ENCODE data around the gene CCNQ.

Gene CCNQ

DNA sequence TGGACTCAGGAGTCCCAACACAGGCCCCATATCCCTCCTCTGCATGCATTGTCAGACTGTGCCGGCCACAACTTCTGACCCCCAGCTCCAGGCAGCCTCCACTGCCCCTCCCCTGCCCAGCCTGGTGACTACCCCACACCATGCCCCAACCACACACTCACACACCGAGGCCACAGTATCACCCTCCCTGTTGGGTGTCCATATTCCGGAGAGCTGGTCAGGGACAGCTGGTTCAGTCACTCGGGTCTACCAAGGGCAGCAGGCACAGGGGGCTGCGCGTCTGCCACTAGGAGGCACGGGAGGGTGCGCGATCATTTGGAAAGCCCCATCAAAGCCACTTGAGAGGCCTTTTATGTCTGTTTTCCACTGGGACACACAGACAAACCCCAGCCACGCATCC lies 26.3 kb downstream of the CCNQ start:
- FAIRE-seq: no peak

DNA sequence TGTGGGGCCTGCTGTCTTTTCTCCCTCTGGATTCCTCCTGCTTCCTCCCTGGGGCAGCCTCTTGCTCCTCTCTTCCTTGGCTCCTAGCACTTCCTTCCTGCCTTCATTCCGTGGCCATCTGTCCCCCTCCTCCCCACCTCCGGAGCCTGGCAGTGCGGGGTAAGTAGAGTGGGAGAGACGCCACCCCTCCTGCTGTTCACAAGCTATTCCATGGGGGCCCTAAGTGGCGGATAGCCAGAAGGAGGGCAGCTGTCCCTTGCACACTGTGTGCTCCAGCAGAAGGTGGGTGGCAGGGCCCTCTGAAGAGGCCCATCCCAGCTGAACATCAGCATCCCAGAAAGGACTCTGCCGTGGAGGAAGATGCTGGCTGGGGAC lies 27.4 kb downstream of the CCNQ start:
- FAIRE-seq: no peak

DNA sequence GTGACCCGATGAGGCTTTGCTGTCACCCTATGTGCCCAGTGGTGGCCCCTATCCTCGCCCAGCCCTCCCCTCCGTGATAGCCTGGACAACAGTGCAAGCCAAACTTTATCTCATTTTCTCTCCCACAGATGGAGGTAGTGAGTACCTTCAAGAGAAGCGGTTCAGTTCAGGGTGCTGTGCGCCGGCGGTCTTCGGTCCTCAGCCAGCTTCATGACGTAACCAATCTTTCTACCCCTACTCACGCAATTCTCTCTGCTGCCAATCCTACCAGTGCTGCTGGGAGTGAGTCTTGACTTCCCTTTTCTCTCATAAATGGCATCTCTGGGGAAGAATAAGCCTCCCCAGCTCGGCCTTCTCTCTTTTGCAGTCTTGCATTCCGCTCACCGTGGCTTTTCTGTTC lies 29.5 kb downstream of the CCNQ start:
- no peak for FAIRE-seq

DNA sequence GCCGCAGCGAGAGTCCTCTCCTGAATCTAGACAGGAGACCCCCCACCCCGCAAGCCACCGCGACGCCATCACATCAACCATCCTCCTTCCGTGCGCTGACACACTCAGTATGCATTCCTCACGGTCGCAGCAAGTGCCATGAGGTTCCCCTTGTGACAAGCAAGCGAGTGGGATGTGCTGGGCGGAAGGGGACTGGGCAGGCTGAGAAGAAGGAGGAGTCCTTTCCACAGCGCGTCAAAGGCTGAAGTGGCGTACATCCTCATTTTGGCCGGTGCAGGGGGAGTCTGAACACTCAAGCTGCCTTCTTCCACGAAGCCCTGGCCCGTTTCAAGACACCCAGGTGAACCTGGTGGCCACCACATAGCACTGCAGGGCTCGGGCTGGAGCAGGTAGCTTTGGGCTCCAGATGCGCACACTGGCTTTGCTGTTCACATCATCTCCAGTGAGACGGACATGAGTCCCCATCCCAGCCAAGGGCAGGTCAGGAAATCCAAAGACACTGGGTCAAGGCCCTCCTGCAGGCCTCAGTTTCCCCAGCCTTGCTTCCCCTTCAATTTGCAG lies 30.4 kb downstream of the CCNQ start:
- no peak for FAIRE-seq

DNA sequence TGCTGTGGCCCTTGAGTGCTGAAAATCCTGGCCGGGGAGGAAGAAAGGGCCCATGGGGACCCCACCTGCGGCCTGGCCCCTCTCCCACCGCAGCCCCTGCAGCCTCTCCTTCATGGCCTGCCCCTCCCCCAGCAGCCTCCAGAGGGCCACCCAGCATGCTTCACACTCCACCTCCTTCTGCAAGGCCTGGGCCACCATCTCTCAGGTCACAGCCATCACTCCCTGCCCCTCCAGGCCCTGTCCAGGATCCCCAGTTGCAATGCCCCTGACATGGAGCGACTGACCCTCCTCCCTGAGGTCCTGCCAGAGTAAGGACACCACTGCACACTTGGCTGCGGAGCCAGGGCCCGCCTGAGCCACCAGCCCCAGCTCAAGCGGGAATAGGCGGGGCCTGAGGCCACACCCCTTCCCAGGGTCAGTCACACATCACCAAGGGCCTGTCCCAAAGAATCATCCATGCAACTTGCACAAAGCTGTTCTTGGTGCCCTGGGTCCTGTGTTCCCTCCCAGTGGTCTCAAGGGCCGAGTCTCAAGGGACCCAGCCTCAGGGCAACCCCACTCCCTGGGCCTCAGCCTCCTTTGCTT lies 32.9 kb downstream of the CCNQ start:
- FAIRE-seq: no peak

DNA sequence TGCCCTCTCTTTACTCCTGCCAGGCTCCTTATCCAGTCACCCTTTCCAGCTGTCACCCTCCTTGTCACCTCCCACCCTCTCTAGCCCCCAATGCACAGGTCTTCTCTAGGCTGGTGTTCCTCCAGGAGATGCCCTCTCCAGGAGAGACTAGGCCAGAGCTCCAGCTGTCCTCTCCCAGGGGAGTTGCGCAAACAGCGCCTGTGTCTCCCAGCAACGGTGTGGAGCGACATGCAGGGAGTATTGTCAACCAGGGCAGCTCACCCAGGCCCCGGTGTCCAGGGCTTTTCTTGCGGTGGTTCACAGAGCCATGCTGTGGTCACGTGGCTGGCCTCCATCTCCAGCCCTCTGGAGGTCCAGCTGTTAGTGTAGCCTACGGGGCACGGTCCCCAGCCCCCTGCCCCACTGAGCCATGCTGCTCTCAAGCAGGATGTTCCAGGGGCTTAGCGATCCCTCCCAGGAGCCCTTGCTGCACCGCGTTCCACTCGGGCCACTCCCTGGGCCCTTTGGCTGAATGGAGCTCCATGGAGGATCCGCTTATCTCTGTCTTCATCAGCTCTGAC lies 34.8 kb downstream of the CCNQ start:
- no peak for FAIRE-seq

DNA sequence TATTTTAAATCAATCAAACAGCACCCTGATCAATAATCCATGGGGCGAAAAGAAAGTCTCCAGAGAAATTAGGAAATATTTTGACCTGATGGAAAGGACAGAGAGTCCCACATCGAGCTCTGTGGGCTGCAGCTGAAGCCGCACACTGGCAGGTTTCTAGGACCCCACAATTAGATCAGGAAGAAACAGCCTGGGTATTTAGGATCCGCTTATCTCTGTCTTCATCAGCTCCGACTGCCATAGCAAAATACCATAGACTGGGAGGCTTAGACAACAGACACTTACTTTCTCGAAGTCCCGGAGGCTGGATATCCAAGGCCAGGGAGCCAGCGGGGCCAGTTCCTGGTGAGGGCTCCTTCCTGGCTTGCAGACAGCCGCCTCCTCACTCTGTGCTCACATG lies 36.4 kb downstream of the CCNQ start:
- FAIRE-seq: no peak

DNA sequence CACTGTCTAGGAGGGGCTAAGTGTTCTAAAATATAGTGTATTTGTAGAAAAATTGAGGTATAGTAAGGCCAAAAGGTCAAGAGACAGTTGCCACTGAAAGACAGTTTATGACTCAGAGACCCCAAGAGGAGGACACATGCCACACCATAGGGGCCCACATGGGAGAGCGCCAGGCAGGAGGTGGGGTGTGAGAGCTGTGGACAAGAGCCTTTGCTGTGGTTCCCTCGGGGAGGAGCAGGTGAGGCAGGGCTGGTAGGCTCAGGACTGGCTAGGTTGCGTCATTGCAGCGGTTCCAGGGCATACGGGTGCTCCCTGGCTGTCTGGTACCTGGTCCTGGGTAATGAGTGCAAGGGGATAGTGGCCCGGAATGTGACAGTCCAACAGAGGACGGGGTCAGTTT lies 37.6 kb downstream of the CCNQ start:
- FAIRE-seq: no peak

DNA sequence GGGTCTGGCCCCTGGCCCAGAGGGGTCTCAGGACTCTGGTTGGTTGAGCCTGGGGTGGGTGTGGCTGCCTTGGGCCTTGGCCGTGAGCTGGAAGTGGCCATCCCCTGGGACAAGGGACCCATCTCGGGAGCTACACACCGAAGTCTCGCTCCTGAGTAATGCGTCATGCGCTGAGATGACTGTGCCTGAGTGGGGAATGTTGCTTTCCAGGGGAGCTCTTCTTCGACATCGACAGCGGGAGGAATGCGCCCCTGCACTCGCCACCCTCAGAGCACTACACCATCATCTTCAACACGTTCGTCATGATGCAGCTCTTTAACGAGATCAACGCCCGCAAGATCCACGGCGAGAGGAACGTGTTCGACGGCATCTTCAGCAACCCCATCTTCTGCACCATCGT lies 38.5 kb downstream of the CCNQ start:
- FAIRE-seq: no peak

DNA sequence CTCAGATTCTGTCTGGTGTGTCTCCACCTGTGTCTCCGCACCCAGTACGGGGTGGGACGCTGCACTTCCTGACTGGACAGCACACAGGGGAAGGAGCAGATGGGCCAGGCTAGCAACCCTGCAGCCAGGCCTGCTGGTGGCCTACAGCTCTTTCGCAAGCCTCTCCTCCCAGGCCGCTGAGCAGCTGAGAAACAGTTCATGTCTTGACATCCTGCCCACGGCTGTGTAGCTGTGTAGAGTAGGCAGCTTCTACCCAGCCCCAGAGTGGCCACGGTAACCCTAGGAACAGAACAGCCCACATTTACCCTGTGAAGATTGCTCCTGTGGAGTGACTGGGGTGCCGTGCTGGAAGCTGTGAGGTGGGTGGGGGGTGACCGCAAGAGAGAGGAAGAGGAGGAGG lies 38.9 kb downstream of the CCNQ start:
- FAIRE-seq: no peak

DNA sequence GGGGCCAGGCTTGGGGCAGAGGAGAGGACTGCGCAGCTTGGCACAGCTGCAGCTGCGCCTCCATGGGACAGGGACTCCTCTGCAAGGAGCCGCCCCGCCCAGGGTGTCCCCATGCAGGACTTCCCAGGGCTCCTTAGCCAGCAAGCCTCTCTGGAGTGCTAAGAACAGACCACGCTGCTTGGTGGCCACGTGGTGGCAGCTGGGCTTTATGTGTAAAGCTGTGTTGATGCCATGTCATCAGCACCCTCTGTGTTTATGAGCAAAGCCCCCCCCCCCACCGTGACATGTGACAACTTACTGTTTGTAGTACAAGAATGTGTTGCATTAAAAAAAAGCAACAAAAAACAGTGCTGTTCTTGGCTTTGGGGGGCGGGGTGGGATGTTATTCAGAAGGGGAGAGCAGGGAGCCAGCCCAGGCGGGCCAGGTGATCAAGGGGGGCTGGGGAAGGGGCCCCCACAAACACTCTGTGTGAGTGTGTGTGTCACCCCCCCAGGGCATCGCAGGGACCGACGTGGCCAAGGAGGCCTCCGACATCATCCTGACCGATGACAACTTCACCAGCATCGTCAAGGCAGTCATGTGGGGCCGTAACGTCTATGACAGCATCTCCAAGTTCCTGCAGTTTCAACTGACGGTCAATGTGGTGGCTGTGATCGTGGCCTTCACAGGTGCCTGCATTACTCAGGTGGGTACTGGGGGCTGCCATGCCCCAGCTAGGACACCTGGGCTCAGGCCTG lies 41.2 kb downstream of the CCNQ start:
- no peak for FAIRE-seq

DNA sequence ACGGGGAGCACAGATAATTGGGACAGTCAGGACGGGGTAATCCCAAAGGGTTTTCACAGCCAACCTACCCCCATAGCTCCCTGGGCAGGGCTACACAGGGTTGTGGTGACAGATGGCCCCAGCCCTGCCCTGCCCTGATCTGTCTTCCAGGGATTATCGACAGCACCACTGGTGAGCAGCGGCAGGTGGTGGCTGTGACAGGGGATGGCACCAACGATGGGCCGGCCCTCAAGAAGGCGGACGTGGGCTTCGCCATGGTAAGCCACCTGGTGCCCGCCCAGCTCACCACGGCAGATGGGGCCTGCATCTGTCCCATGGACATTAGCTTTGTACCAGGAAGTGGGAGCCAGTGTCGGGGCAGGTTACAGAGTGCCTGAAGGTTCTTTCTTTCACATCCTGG lies 42.2 kb downstream of the CCNQ start:
- no peak for FAIRE-seq

DNA sequence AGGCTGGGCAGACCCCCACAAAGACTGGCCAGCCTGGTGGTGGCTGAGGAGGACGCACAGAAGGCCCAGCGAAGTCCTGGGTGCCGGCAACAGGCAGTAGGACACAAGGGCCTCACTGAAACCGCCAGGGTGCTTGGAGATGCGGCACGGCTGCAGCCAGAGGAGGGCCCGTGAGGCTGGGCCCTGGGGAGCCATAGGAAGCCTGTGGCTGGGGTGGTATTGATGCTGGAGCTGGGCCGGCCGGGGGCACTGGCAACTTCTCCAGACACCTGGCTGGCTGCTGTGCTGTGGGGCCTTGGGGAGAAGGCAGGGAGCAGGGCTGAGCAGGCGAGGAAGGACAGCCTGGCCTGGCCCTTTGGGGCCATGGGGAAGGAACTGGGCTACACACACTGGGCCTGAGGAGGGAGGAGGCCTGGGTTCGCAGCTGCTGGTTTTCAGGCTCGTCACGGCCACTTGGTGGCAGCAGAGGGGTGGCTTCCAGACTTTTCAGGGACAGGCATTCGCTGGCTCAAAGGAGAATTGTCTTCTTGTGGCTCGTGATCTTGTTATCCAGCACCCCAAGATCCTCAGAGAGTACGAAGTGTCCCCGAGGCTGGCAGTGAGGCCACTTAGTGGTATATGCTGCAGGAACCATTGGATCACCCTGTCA lies 44.3 kb downstream of the CCNQ start:
- no peak for FAIRE-seq

DNA sequence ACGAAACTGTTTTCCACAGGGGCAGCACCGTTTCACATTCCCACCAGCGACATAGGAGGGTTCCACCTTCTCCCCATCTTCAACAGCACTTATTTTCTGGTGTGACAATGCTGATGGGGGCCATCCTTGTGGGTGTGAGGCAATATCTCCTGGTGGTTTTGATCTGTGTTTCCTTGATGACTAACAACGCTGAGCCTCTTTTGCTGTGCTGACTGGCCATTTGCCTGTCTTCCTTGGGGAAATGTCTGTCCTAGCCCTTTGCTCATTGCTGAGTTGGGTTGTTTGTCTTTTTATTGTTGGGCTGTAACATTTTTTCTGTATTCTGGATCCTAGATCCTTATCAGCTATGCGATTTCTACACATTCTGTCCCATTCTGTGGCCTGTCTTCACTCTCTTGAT lies 47.8 kb downstream of the CCNQ start:
- no peak for FAIRE-seq

DNA sequence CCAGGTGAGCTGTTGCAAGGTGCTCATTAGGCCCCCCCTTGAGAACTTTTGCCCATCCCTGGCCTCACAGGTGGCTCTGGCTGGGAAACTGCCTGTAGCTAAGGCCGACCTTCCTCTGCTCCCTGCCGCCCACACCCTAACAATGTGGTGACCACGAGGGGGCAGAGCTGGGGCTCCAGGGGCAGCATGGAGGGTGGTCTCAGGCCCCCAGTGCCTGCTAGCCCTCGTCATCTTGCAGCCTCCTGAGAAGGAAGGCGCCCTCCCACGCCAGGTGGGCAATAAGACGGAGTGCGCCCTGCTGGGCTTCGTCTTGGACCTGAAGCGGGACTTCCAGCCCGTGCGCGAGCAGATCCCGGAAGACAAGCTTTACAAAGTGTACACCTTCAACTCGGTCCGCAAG lies 49.1 kb downstream of the CCNQ start:
- FAIRE-seq: no peak

DNA sequence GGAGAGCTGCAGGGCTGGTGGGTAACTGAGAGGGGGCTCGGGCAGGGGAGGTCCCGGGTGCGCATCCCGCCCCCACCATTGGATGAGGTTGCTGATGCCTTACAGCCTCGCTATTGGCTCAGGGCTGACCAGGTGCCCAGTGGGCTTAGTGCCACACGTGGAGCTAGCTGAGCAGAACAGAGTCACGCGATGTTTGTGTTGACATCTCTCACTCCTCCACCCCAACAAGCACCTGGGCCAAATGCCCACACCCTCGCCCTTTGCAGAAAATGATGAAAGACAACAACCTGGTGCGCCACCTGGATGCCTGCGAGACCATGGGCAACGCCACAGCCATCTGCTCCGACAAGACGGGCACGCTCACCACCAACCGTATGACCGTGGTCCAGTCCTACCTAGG lies 49.7 kb downstream of the CCNQ start:
- no peak for FAIRE-seq

DNA sequence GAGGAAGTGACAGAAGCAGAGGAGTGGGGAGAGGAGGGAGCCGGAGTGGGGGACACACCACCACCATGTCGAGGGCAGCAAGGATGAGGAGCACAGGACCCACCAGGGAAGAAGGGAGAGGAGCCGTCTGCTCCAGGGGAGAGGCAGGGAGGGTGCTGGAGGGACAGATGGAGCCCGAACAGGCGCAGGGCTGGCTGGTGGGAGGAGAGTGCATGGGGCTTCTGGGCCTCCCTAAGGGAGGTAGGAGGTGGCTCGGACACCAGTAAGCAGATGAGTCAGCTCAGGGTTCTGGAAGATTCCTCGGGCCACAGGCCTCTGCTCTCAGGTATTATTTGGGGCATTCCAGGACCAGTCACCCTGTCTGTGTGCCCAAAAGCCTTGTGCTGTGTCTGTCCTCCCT lies 51.7 kb downstream of the CCNQ start:
- no peak for FAIRE-seq

DNA sequence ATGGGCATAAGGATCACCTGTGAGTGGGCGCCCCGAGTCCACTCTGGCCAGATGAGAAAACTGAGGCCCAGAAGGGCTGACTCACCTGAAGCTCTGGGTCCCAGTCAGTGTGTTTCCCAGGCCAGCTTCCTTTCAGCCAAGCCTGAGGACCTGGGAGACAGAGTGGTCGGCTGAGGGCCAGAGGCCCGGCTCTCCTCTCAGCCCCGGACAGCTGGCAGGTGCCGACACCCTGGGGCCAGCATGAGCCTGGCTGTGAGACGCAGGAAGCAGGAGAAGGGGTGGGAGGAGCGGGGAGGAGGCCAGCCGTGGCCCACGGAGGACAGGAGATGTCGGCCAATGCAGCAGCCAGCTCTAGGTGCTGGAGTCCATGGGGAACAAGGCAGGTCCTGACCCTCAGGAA lies 52.6 kb downstream of the CCNQ start:
- FAIRE-seq: no peak

DNA sequence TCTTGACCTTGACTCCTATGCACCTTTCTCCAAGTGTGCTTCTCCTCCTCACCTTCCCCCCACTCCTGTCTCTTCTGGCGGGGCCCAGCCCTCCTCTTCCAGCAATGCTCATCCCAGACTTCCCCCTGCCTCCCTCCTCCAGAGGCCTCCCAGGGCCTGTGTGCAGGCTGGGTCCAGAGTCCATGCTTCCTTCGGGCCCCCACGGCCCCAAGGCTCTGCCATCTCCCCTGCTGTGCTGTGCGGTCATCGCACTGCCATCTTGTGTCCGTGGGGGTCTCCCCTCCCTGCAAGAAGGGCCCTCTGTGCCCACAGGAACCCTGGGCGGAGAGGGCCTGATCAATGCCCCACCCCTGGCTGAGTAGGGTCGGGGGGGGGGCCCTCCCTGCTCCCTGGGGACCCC lies 54.2 kb downstream of the CCNQ start:
- FAIRE-seq: no peak

DNA sequence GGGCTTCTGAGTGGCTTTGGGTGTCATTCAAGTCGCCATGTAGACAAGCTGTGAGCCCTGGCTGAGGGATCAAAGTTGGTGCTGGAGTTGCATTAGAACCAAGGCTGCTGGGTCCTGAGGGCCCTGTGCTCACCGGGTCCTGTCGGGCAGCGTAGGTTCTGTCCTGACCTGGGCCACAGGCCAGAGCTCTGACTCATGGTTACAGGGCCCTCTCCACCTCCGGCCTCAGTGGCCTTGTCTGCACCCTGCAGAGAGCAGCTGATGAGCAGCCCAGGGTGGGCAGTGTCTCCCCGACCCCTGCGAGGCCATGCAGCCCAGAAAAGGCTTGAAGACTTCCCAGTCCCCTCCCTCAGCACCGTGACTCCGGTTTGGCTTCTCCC lies 59.0 kb downstream of the CCNQ start:
- FAIRE-seq: no peak

DNA sequence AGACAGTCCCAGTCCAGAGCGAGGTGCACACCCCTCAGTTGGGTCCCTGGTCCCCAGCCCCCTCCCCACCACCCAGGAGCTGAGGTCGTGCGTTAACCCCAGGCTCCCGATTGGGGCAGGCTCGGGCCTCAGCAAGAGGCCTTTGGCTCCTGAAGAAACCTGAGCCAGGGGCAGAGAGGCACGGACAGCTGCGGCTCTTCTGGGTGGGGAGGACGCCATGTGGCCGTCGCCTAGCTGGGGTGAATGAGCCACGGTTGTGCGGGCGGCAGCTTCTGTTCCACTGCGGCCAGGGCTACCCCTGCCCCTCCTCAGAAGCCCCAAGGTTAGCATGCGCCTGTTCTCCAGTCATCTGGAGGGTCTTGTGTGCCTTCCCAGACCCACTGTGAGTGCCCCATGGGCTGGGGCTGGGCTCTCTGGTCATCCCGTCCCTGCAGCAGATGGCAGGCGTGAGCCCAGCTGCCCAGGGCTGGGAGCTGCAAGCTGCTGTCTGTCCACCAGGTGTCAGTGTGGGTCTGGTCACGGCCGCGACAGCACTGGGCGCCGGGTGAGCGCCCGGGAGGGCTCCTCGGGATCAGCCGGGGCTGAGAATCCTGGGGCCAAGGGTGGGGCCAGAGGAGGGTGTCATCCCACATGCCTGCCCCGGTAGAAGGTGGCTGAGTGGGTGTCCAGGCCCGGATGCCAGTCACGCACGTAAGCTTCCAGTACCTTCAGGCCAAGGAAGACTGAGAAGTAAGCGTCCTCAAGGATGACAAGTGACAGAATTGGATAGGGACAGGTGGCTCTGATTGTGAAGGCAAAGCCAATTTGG lies 59.6 kb downstream of the CCNQ start:
- no peak for FAIRE-seq

DNA sequence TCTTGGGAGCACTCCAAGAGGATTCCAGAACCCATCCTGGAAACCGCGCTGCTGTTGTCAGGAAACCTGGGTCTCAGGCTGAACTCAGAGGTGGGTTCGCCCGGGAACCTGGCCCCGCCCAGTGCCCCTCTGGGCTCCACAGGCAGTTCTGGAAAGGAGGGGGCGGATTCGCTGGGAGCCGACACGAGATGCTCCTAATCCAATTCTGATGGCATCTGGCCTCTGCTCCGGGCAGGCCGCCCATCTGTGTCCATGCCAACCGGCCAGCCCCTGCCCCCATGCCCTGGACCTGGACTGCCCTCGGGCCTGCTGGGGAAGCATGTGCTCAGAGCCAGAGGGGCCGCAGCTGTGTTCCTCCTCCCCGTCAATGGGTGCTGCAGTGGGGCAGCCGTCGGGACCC lies 60.5 kb downstream of the CCNQ start:
- no peak for FAIRE-seq
